GM23338 (cell line): ENCODE data around the gene RPS4Y2. TPM values are rescaled to one million over a fixed set of nuclear protein-coding genes. Genes with fewer than 3 reads are reported as not detected.

Experiments
- ATAC-seq: fragments of 200-7000 bp; cut with Tn5 transposase; 3 replicates; pipeline ENCODE4 v1.9.1; 2020
- DNase-seq: peaks from one replicate; pipeline ENCODE4 v3.0.0-alpha.2; 2015; ENCODE audit warnings: low spot score
- H2AFZ ChIP-seq: fragments of 200-600 bp; sonication (generic); 2 replicates; pipeline ENCODE4 v1.8.0; 2016; ENCODE audit warnings: antibody characterized with exemption, mild to moderate bottlenecking, moderate library complexity
- H3F3A ChIP-seq: fragments of 200-600 bp; sonication (generic); replicated peaks from 2 replicates; pipeline ENCODE4 v1.8.0; 2017; ENCODE audit warnings: antibody characterized with exemption, mixed run types, low read depth
- H3K27ac ChIP-seq: fragments of 200-600 bp; sonication (generic); 2 replicates; pipeline ENCODE4 v1.6.1; 2016; ENCODE audit warnings: low read depth
- H3K27me3 ChIP-seq: fragments of 200-600 bp; sonication (generic); 2 replicates; pipeline ENCODE4 v1.8.0; 2016; ENCODE audit warnings: mild to moderate bottlenecking, mixed run types, moderate library complexity; ENCODE audit not compliant: insufficient read depth
- H3K36me3 ChIP-seq: fragments of 200-600 bp; sonication (generic); 2 replicates; pipeline ENCODE4 v1.8.0; 2016; ENCODE audit warnings: mild to moderate bottlenecking; ENCODE audit not compliant: insufficient read depth
- H3K4me1 ChIP-seq: fragments of 200-600 bp; sonication (generic); 2 replicates; pipeline ENCODE4 v1.8.0; 2016; ENCODE audit warnings: mild to moderate bottlenecking, moderate library complexity; ENCODE audit not compliant: insufficient read depth
- H3K4me2 ChIP-seq: fragments of 200-600 bp; sonication (generic); 2 replicates; pipeline ENCODE4 v1.7.1; 2017; ENCODE audit warnings: mixed run types
- H3K4me3 ChIP-seq: fragments of 200-600 bp; sonication (generic); 2 replicates; pipeline ENCODE4 v1.6.1; 2016; ENCODE audit warnings: mixed run types
- H3K79me2 ChIP-seq: fragments of 200-600 bp; sonication (generic); replicated peaks from 2 replicates; pipeline ENCODE4 v1.8.0; 2017; ENCODE audit warnings: mild to moderate bottlenecking; ENCODE audit not compliant: insufficient read depth
- H3K9me2 ChIP-seq: fragments of 200-600 bp; sonication (generic); 2 replicates; pipeline ENCODE4 v1.8.0; 2017; ENCODE audit not compliant: insufficient read depth
- H4K20me1 ChIP-seq: fragments of 200-600 bp; sonication (generic); replicated peaks from 2 replicates; pipeline ENCODE4 v1.8.0; 2017; ENCODE audit warnings: mild to moderate bottlenecking; ENCODE audit not compliant: insufficient read depth
- H3K27ac Mint-ChIP-seq: 2 replicates; pipeline ENCODE4 v1.8.0; 2020; ENCODE audit warnings: inconsistent platforms, mild to moderate bottlenecking, moderate library complexity, mixed read lengths
- H3K27me3 Mint-ChIP-seq: 3 replicates; pipeline ENCODE4 v1.8.0; 2022; ENCODE audit warnings: low read depth, mild to moderate bottlenecking, moderate library complexity, mixed read lengths, inconsistent platforms; ENCODE audit not compliant: insufficient read depth, poor library complexity
- H3K36me3 Mint-ChIP-seq: 3 replicates; pipeline ENCODE4 v1.8.0; 2021; ENCODE audit warnings: low read depth, mild to moderate bottlenecking, inconsistent platforms, moderate library complexity, mixed read lengths
- H3K4me1 Mint-ChIP-seq: 3 replicates; pipeline ENCODE4 v1.8.0; 2020; ENCODE audit warnings: mild to moderate bottlenecking, inconsistent platforms, mixed read lengths
- H3K4me3 Mint-ChIP-seq: 3 replicates; pipeline ENCODE4 v1.8.0; 2021; ENCODE audit warnings: moderate library complexity, mild to moderate bottlenecking, inconsistent platforms, mixed read lengths
- H3K9me3 Mint-ChIP-seq: 3 replicates; pipeline ENCODE4 v1.8.0; 2020; ENCODE audit warnings: moderate library complexity, mild to moderate bottlenecking, inconsistent platforms, mixed read lengths
- CREB1 ChIP-seq: fragments of 250-450 bp; sonication (Bioruptor Pico); IDR thresholded peaks from 2 replicates; pipeline ENCODE4 v1.5.0; 2020; ENCODE audit warnings: low read depth, mild to moderate bottlenecking, moderate library complexity
- CTCF ChIP-seq, 2 experiments: fragments of 200-600 bp in 1 of 2; sonication (generic) in 1 of 2; conservative IDR thresholded peaks; 2 replicates each; pipeline versions ENCODE4 v1.5.1 to v1.6.1; 2016 to 2017; ENCODE audit warnings: antibody characterized with exemption in 2 of 2, low read depth in 2 of 2, mild to moderate bottlenecking in 2 of 2, moderate library complexity in 1 of 2
- EZH2 ChIP-seq: fragments of 200-600 bp; sonication (generic); IDR thresholded peaks from one replicate; pipeline ENCODE4 v1.8.0; 2017; ENCODE audit warnings: antibody characterized with exemption, mild to moderate bottlenecking, low read depth; ENCODE audit not compliant: unreplicated experiment
- EZH2phosphoT487 ChIP-seq: fragments of 200-600 bp; sonication (generic); IDR thresholded peaks from one replicate; pipeline ENCODE4 v1.8.1; 2018; ENCODE audit warnings: antibody characterized with exemption; ENCODE audit not compliant: unreplicated experiment
- JUNB ChIP-seq: IDR thresholded peaks from one replicate; pipeline ENCODE4 v1.6.1; 2016; ENCODE audit warnings: antibody characterized with exemption; ENCODE audit not compliant: unreplicated experiment
- NANOG ChIP-seq: IDR thresholded peaks from 2 replicates; pipeline ENCODE4 v1.6.1; 2016; ENCODE audit warnings: antibody characterized with exemption, borderline replicate concordance
- POLR2AphosphoS5 ChIP-seq: IDR thresholded peaks from 2 replicates; pipeline ENCODE4 v1.6.1; 2016; ENCODE audit warnings: antibody characterized with exemption, low read depth
- REST ChIP-seq: IDR thresholded peaks from one replicate; pipeline ENCODE4 v1.6.1; 2018; ENCODE audit warnings: antibody characterized with exemption; ENCODE audit not compliant: unreplicated experiment
- STAT1 ChIP-seq: IDR thresholded peaks from one replicate; pipeline ENCODE4 v1.6.1; 2016; ENCODE audit warnings: antibody characterized with exemption; ENCODE audit not compliant: unreplicated experiment
- ZNF114 ChIP-seq: fragments of 250-450 bp; sonication (Bioruptor Pico); IDR thresholded peaks from 2 replicates; pipeline ENCODE4 v1.5.0; 2020; ENCODE audit warnings: mild to moderate bottlenecking, moderate library complexity
- ZNF331 ChIP-seq: fragments of 250-450 bp; sonication (Bioruptor Pico); IDR thresholded peaks from 2 replicates; pipeline ENCODE4 v1.5.0; 2020; ENCODE audit warnings: low read depth, mild to moderate bottlenecking, moderate library complexity
- long read RNA-seq: library from polyadenylated mRNA; unstranded; transcript quantifications from one replicate; pipeline ENCODE4 v2.0.0, GENCODE V29; 2020; ENCODE audit not compliant: unreplicated experiment
- polyA plus RNA-seq: library from polyadenylated mRNA; unstranded; fragments of >200 nt; fragmentation: Nextera tagmentation; extraction: Ambion mirVana; gene quantifications from 2 replicates; pipeline ENCODE4 v1.2.1, GENCODE V29; 2016
- total RNA-seq: library from RNA; depleted of rRNA; stranded (reverse); fragments of >200 nt; shearing (Covaris generic); gene quantifications from 2 replicates; pipeline ENCODE4 v1.2.3, GENCODE V29; 2014; rRNA removed
- TF ChIP-seq, protein P1 (sequence below): IDR thresholded peaks from 2 replicates; pipeline ENCODE4 v1.6.1; 2016; ENCODE audit warnings: antibody characterized with exemption

The RPS4Y2 gene
- total RNA-seq (not detected in 2 replicates), polyA plus RNA-seq (not detected in 2 replicates)
- long read RNA-seq: 0 reads

- H3K27ac ChIP-seq: no peak within 1 kb of the TSS
- Mint-ChIP-seq H3K4me3 (no peak within 1 kb of the TSS), H3K27ac (no peak within 1 kb of the TSS), H3K27me3 (peaks cover 2% of the 10 kb centered on the region), H3K4me1 (no peaks in the 10 kb centered on the region), H3K9me3 (peaks cover 89% of the 10 kb centered on the region), H3K36me3 (peaks cover 14% of the 10 kb centered on the region; the same call in 2 of the 3 replicates)
- ATAC-seq (no peak), DNase-seq (no peak)
- no peaks in the 10 kb centered on the region for H4K20me1 ChIP-seq
- no peak within 1 kb of the TSS for H3K4me2 ChIP-seq
- no peaks in the 10 kb centered on the region for H3K79me2 ChIP-seq
- H2AFZ ChIP-seq: no peak within 1 kb of the TSS
- no peaks in the 10 kb centered on the region for H3F3A ChIP-seq
- H3K36me3 ChIP-seq: no peaks in the 10 kb centered on the region
- no peaks in the 10 kb centered on the region for H3K9me2 ChIP-seq
- H3K4me3 ChIP-seq: no peak within 1 kb of the TSS
- no peaks in the 10 kb centered on the region for H3K4me1 ChIP-seq
- H3K27me3 ChIP-seq: no peaks in the 10 kb centered on the region
- TF ChIP-seq JUNB (no peak), STAT1 (no peak), EZH2phosphoT487 (no peak), NANOG (no peak), CTCF (conservative IDR thresholded peaks at IDR 0.05; ENCODE audit: low read depth in 2 of 2) (no peak), CREB1 (CRISPR knock-in tag) (no peak), EZH2 (no peak), ZNF331 (CRISPR knock-in tag) (no peak), ZNF114 (no peak)
- TF ChIP-seq, protein P1, sequence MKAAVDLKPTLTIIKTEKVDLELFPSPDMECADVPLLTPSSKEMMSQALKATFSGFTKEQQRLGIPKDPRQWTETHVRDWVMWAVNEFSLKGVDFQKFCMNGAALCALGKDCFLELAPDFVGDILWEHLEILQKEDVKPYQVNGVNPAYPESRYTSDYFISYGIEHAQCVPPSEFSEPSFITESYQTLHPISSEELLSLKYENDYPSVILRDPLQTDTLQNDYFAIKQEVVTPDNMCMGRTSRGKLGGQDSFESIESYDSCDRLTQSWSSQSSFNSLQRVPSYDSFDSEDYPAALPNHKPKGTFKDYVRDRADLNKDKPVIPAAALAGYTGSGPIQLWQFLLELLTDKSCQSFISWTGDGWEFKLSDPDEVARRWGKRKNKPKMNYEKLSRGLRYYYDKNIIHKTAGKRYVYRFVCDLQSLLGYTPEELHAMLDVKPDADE: no peak
These were observed at the start of gene RPS4Y2 for GRCh38 chrY:20755808-20756207. Gene RPS4Y2, plus strand, starts transcription at chrY:20756108. Its CDS starts 56 bp downstream, at chrY:20756164.

DNA sequence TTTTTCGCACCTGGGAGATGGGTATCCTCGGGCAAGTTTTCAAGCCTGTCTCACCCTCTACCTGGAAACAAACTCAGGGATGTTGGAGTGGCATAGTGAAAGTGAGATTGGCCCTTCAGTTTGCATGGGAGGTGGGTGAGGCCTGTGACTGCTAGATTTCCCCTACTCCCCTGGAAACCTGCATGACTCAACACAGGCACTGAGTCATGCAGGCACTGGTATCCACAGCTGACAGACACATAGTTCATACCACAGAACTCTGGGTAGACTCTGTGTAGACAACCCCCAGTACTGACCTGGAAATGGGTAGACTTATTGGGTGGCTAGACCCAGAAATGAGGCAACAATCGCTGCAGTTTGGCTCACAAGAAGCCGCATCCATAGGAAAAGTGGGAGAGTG, 41.5 kb upstream of the RPS4Y2 start:
- H3K9me3 Mint-ChIP-seq: peaks cover 79% of the 10 kb centered on the region
- no peak for ATAC-seq
- Histone ChIP-seq H4K20me1 (no peaks in the 10 kb centered on the region), H3K27me3 (no peaks in the 10 kb centered on the region), H3K9me2 (no peaks in the 10 kb centered on the region), H3F3A (no peaks in the 10 kb centered on the region), H3K79me2 (no peaks in the 10 kb centered on the region), H3K27ac (no peak overlapping the region), H2AFZ (no peak overlapping the region), H3K4me2 (no peak overlapping the region), H3K4me1 (no peaks in the 10 kb centered on the region), H3K36me3 (no peaks in the 10 kb centered on the region), H3K4me3 (no peak overlapping the region)
- DNase-seq: no peak
- H3K36me3 Mint-ChIP-seq: peaks cover 7% of the 10 kb centered on the region; the same call in 1 of the 3 replicates
- no peaks in the 10 kb centered on the region for H3K4me1 Mint-ChIP-seq
- no peak overlapping the region for H3K27ac Mint-ChIP-seq
- no peaks in the 10 kb centered on the region for H3K27me3 Mint-ChIP-seq
- TF ChIP-seq STAT1 (no peak), CREB1 (CRISPR knock-in tag) (no peak), ZNF331 (CRISPR knock-in tag) (no peak), POLR2AphosphoS5 (no peak), EZH2 (no peak), JUNB (no peak), REST (no peak), EZH2phosphoT487 (no peak)
- TF ChIP-seq, protein P1: no peak
- H3K4me3 Mint-ChIP-seq: no peak overlapping the region
